ENCODE measurements around the gene HMX3. TPM values are rescaled to one million over a fixed set of nuclear protein-coding genes. Genes with fewer than 3 reads are reported as not detected.

The HMX3 gene
- total RNA-seq, 1 donor from 2014 or later = not detected

- Mint-ChIP-seq H3K4me3 (ENCODE audit: unreplicated experiment) (no peak overlapping the region), H3K27ac (ENCODE audit: unreplicated experiment) (no peak overlapping the region), H3K9me3 (ENCODE audit: unreplicated experiment) (no peaks in the 10 kb centered on the region), H3K4me1 (ENCODE audit: low read depth, unreplicated experiment) (no peaks in the 10 kb centered on the region), H3K36me3 (ENCODE audit: low read depth, unreplicated experiment) (no peaks in the 10 kb centered on the region), H3K27me3 (ENCODE audit: low read depth, unreplicated experiment) (peaks cover 34% of the 10 kb centered on the region)
- H3K4me3 ChIP-seq (ENCODE audit: insufficient read depth, low read depth, low read length) = no peak overlapping the region
- H3K4me2 ChIP-seq (ENCODE audit: low read length) = no peak overlapping the region
- H4K20me1 ChIP-seq (ENCODE audit: insufficient read depth, low read length) = no peaks in the 10 kb centered on the region
- DNase-seq (ENCODE audit: low read depth) (no peak), FAIRE-seq (no peak)
- no peaks in the 10 kb centered on the region for H3K27me3 ChIP-seq (ENCODE audit: insufficient read depth, low read length)
- H3K9ac ChIP-seq (ENCODE audit: low read length) = no peak overlapping the region
- no peak overlapping the region for H2AFZ ChIP-seq (ENCODE audit: low read depth, low read length)
- H3K79me2 ChIP-seq (ENCODE audit: insufficient read depth, low read length) = no peaks in the 10 kb centered on the region
- TF ChIP-seq CTCF (IDR thresholded peaks at IDR 0.05; ENCODE audit: insufficient read depth, low read depth, low read length) (no peak), EZH2 (IDR thresholded peaks at IDR 0.05; ENCODE audit: insufficient read depth, low read length) (no peak)
- no peaks in the 10 kb centered on the region for H3K4me1 ChIP-seq (ENCODE audit: insufficient read depth, low read length)
- no peaks in the 10 kb centered on the region for H3K9me3 ChIP-seq (ENCODE audit: insufficient read depth, low read depth, low read length)
- no peaks in the 10 kb centered on the region for H3K36me3 ChIP-seq (ENCODE audit: insufficient read depth, low read length)
- no peak overlapping the region for H3K27ac ChIP-seq (ENCODE audit: low read depth, low read length)
Measured at GRCh38 chr10:123087786-123088185, 48.0 kb upstream of the HMX3 start.

GRCh38 chr10:123092635-123093414 is 42.9 kb upstream of the HMX3 start:
- Histone ChIP-seq H3K27ac (ENCODE audit: low read depth, low read length) (no peak overlapping the region), H3K4me3 (ENCODE audit: insufficient read depth, low read depth, low read length) (no peak overlapping the region), H3K9ac (ENCODE audit: low read length) (no peak overlapping the region), H4K20me1 (ENCODE audit: insufficient read depth, low read length) (no peaks in the 10 kb centered on the region), H3K79me2 (ENCODE audit: insufficient read depth, low read length) (no peaks in the 10 kb centered on the region), H3K27me3 (ENCODE audit: insufficient read depth, low read length) (no peaks in the 10 kb centered on the region), H3K36me3 (ENCODE audit: insufficient read depth, low read length) (no peaks in the 10 kb centered on the region), H3K9me3 (ENCODE audit: insufficient read depth, low read depth, low read length) (no peaks in the 10 kb centered on the region), H3K4me2 (ENCODE audit: low read length) (no peak overlapping the region), H2AFZ (ENCODE audit: low read depth, low read length) (no peak overlapping the region), H3K4me1 (ENCODE audit: insufficient read depth, low read length) (no peaks in the 10 kb centered on the region)
- DNase-seq (ENCODE audit: low read depth) (no peak), FAIRE-seq (no peak)
- H3K27ac Mint-ChIP-seq (ENCODE audit: unreplicated experiment) = no peak overlapping the region
- peaks cover 1% of the 10 kb centered on the region for H3K36me3 Mint-ChIP-seq (ENCODE audit: low read depth, unreplicated experiment)
- no peaks in the 10 kb centered on the region for H3K9me3 Mint-ChIP-seq (ENCODE audit: unreplicated experiment)
- TF ChIP-seq EZH2 (IDR thresholded peaks at IDR 0.05; ENCODE audit: insufficient read depth, low read length) = no peak
- TF ChIP-seq CTCF (IDR thresholded peaks at IDR 0.05; ENCODE audit: insufficient read depth, low read depth, low read length) = no peak
- peaks cover 50% of the 10 kb centered on the region for H3K27me3 Mint-ChIP-seq (ENCODE audit: low read depth, unreplicated experiment)
- no peak overlapping the region for H3K4me3 Mint-ChIP-seq (ENCODE audit: unreplicated experiment)
- no peaks in the 10 kb centered on the region for H3K4me1 Mint-ChIP-seq (ENCODE audit: low read depth, unreplicated experiment)

GRCh38 chr10:123093489-123093888 is 42.3 kb upstream of the HMX3 start:
- Histone ChIP-seq H2AFZ (ENCODE audit: low read depth, low read length) (no peak overlapping the region), H3K9ac (ENCODE audit: low read length) (no peak overlapping the region), H3K27me3 (ENCODE audit: insufficient read depth, low read length) (no peaks in the 10 kb centered on the region), H3K4me2 (ENCODE audit: low read length) (no peak overlapping the region), H3K27ac (ENCODE audit: low read depth, low read length) (no peak overlapping the region), H3K4me1 (ENCODE audit: insufficient read depth, low read length) (no peaks in the 10 kb centered on the region), H3K9me3 (ENCODE audit: insufficient read depth, low read depth, low read length) (no peaks in the 10 kb centered on the region), H4K20me1 (ENCODE audit: insufficient read depth, low read length) (no peaks in the 10 kb centered on the region), H3K36me3 (ENCODE audit: insufficient read depth, low read length) (no peaks in the 10 kb centered on the region), H3K79me2 (ENCODE audit: insufficient read depth, low read length) (no peaks in the 10 kb centered on the region), H3K4me3 (ENCODE audit: insufficient read depth, low read depth, low read length) (no peak overlapping the region)
- no peak for FAIRE-seq
- H3K27me3 Mint-ChIP-seq (ENCODE audit: low read depth, unreplicated experiment) = peaks cover 50% of the 10 kb centered on the region
- no peak for DNase-seq (ENCODE audit: low read depth)
- no peak overlapping the region for H3K4me3 Mint-ChIP-seq (ENCODE audit: unreplicated experiment)
- H3K4me1 Mint-ChIP-seq (ENCODE audit: low read depth, unreplicated experiment) = no peaks in the 10 kb centered on the region
- H3K36me3 Mint-ChIP-seq (ENCODE audit: low read depth, unreplicated experiment) = peaks cover 1% of the 10 kb centered on the region
- no peak overlapping the region for H3K27ac Mint-ChIP-seq (ENCODE audit: unreplicated experiment)
- TF ChIP-seq CTCF (IDR thresholded peaks at IDR 0.05; ENCODE audit: insufficient read depth, low read depth, low read length) = no peak
- TF ChIP-seq EZH2 (IDR thresholded peaks at IDR 0.05; ENCODE audit: insufficient read depth, low read length) = no peak
- no peaks in the 10 kb centered on the region for H3K9me3 Mint-ChIP-seq (ENCODE audit: unreplicated experiment)
